Brain microvascular endothelial cell (primary cell): ENCODE measurements around the gene DCST2.

Experiments used
- DNase-seq: peaks from one replicate; pipeline ENCODE4 v3.0.0-alpha.2; 2020
- H3K27ac ChIP-seq: fragments of 250-450 bp; sonication (Bioruptor Pico); 2 replicates; pipeline ENCODE4 v1.5.1; 2020; ENCODE audit warnings: mild to moderate bottlenecking, moderate library complexity
- H3K27me3 ChIP-seq: fragments of 250-450 bp; sonication (Bioruptor Pico); replicated peaks from 2 replicates; pipeline ENCODE4 v1.5.1; 2020; ENCODE audit warnings: mild to moderate bottlenecking
- H3K36me3 ChIP-seq: fragments of 250-450 bp; sonication (Bioruptor Pico); replicated peaks from 2 replicates; pipeline ENCODE4 v1.5.1; 2020; ENCODE audit warnings: mild to moderate bottlenecking
- H3K4me3 ChIP-seq: 2 replicates; pipeline ENCODE4 v1.5.1; 2011; ENCODE audit warnings: low read depth, mild to moderate bottlenecking, control low read depth, low read length, moderate library complexity
- CTCF ChIP-seq: IDR thresholded peaks from 2 replicates; pipeline ENCODE4 v1.5.1; 2011; ENCODE audit warnings: low read depth, mild to moderate bottlenecking, moderate library complexity, low read length, control low read depth, inconsistent platforms; ENCODE audit errors: missing control alignments
- in situ Hi-C: cut with HindIII; loops from 2 replicates; pipeline ENCODE4 v1.10.0; 2017; ENCODE audit warnings: low sequenced_read_pairs, low pct_ligation_motif_present

The DCST2 gene

GRCh38 chr1:155004352-155005075 is 29.1 kb downstream of the DCST2 start:
- Histone ChIP-seq H3K27me3 (no peaks in the 10 kb centered on the region), H3K36me3 (peaks cover 3% of the 10 kb centered on the region), H3K4me3 (peak overlapping the region; percentile 87), H3K27ac (peak overlapping the region; percentile 19)
- DNase-seq = no peak
- no peak for TF ChIP-seq CTCF
- in situ Hi-C loops = no loop called here

GRCh38 chr1:155003766-155004351 is 29.7 kb downstream of the DCST2 start:
- TF ChIP-seq CTCF = no peak
- no peaks in the 10 kb centered on the region for H3K27me3 ChIP-seq
- H3K27ac ChIP-seq = peak overlapping the region; percentile 19
- in situ Hi-C loops = no loop called here
- no peak for DNase-seq
- H3K4me3 ChIP-seq = peak overlapping the region; percentile 87
- H3K36me3 ChIP-seq = peaks cover 3% of the 10 kb centered on the region

- no peak for DNase-seq
Observed at GRCh38 chr1:155003227-155003765, 30.3 kb downstream of the DCST2 start.

GRCh38 chr1:155002464-155003226 is 30.9 kb downstream of the DCST2 start, which contains the start of gene ZBTB7B:
Gene ZBTB7B, plus strand, starts transcription at chr1:155002802. Its CDS starts 11,859 bp downstream, at chr1:155014661.
- Histone ChIP-seq H3K4me3 (peak within 1 kb of the TSS; percentile 87), H3K27ac (peak within 1 kb of the TSS; percentile 18), H3K27me3 (no peaks in the 10 kb centered on the region), H3K36me3 (peaks cover 3% of the 10 kb centered on the region)
- DNase-seq = no peak
- peak; percentile 7 for TF ChIP-seq CTCF
- in situ Hi-C loops = no loop called here

More at GRCh38 chr1:155003227-155003765, 30.3 kb downstream of the DCST2 start:
- TF ChIP-seq CTCF = no peak
- H3K36me3 ChIP-seq = peaks cover 3% of the 10 kb centered on the region
- H3K27ac ChIP-seq = peak overlapping the region; percentile 8
- H3K4me3 ChIP-seq = peak overlapping the region; percentile 87
- in situ Hi-C loops = no loop called here
- no peaks in the 10 kb centered on the region for H3K27me3 ChIP-seq

GRCh38 chr1:155001675-155002463 is 31.7 kb downstream of the DCST2 start:
- DNase-seq = peak; percentile 99
- in situ Hi-C loops = no loop called here
- Histone ChIP-seq H3K36me3 (peaks cover 2% of the 10 kb centered on the region), H3K27ac (peak overlapping the region; percentile 18), H3K27me3 (no peaks in the 10 kb centered on the region), H3K4me3 (peak overlapping the region; percentile 87)
- peak; percentile 74 for TF ChIP-seq CTCF
